NCI-H2196 treated with DMSO at 0.1 percent for 48 hours (cell line): ENCODE results near the gene POU2AF3.
"Not testable (repeated sequence)": the region's sequence is repeated elsewhere in the genome, so short reads cannot be mapped to it uniquely, and the experiment has no call there.

Experiments
- DNase-seq: peaks from one replicate; lab custom pipeline; 2025; ENCODE audit not compliant: unreplicated experiment; lab: John Stamatoyannopoulos, UW

The POU2AF3 gene

GRCh38 chr11:111300569-111300968 is 2.2 kb downstream of the POU2AF3 start:
- DNase-seq, result no peak

DNA sequence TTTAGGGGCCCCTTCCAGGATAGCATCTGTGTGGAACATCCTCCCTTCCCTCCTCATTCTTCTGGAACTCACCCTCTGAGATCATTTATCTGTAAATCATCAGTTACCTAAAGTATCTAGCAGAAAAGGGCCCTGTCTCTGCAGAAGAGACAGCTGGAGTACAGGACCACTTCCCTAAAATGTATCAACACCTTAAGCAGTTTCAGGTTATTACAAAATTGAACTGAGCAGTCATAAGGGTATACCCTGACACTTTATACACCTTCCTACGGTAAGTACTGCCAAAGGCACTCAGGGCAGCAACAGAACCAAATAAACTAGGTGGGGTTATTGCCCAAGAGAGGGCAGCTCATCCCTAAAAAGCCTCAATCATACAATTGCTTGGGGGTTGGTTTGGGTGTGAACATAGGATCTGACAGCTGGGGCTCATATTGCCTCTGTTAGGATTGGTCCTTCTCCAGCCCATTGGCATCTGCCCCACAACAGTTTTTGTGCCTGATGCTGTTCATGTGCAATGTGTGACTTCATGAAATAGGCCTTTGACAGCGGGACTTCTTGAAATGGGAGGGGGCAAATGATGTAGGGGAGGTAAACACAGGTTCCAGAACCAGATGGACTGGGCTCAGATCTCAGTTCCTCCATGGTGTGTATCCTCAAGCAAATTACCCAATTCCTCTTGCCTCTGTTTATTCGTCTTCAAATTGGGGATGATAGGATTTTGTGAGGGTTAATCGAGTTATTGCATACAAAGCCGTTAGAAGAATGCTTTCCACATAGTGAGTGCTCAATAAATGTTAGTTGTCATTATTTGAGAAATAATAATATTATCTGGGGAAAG is 2.9 kb downstream of the POU2AF3 start:
- peak; percentile 58 for DNase-seq

GRCh38 chr11:111301842-111302118 is 3.4 kb downstream of the POU2AF3 start:
- no peak for DNase-seq

GRCh38 chr11:111302298-111302697 is 4.0 kb downstream of the POU2AF3 start:
- no peak for DNase-seq

DNA sequence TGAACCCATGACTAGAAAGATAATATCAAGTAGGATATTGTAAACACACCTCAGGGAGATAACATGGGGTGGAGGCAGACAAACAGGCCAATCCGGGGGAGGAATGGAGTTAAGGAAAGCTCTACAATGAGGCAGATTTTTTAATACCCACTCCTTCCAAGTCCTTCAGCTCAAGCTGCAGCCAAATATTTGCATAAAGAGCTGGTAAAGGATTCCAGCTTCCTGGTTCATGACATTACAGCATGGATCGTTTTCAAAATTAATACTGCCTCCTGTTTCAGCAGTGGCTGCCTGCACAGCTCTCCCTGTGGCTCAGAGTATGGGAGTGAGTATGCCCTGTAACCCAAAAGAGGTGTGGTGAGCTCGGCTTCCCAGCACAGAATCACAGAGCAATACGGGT is 5.1 kb downstream of the POU2AF3 start:
- peak; percentile 93 for DNase-seq

- DNase-seq, result no peak
Observed at GRCh38 chr11:111305162-111305802, 6.9 kb downstream of the POU2AF3 start.

DNA sequence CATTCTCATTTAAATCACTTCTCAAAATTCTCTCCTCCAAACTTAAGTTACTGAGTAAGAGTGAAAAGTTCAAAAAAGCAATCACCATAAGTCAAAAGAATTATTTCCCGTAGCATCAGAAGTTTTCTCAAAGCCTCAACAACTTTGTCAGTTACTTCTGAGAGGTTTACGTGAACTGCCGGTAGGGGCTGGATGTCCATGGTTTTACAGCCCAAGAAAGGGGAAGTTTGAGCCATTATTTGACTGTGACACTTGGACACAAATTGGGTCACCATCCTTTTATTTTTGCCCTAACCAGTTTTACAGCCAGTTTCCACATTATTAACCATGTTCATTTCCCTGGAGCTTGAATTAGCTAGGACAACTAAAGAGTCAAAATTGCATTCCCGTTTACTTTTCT is 7.5 kb downstream of the POU2AF3 start:
- DNase-seq, result no peak

- no peak for DNase-seq
Observed at GRCh38 chr11:111306321-111306720, 8.0 kb downstream of the POU2AF3 start.

DNA sequence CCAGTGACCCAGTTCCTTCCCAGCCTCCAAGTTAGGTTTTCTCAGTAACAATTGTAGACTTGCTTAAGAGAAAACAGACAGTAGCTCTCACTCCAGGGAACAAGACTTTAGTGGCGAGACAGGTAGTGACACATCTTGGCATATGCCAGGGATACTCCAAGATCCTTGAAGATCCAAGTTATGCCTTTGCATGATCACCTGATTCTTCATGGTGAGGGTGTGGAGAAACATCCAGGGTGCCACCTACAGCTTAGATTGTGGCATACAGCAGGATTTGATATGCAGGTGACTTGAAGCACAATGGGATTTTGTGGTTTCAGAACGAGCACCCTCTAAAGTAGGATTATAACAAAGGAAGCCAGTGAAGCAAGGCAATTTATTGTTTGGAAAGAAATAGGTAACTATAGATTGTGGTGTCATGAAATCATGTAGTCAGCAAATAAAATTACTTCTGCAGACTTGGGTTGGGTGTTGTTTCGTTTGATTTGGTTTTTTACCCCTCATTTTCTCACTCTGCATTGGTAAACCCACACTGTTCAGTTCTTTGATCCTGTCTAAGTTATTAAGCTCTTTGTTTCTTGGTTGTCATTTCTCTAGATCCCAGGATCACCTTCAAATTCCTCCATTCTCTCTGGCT is 9.2 kb downstream of the POU2AF3 start:
- DNase-seq, result peak; percentile 68

DNA sequence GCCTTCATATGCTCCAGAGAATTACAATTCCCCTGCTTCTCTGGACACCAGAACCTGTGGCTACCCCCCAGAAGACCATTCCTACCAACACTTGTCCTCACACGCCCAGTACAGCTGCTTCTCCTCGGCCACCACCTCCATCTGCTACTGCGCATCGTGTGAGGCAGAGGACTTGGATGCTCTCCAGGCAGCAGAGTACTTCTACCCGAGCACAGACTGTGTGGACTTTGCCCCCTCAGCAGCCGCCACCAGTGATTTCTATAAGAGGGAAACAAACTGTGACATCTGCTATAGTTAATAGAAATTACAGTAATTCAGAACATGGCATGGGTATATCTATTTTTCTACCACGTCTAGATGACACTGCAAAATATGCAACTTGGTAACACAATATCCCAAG is 9.8 kb downstream of the POU2AF3 start:
- peak; percentile 80 for DNase-seq

GRCh38 chr11:111309215-111309915 is 11.0 kb downstream of the POU2AF3 start:
- DNase-seq, result no peak

GRCh38 chr11:111310088-111310487 is 11.7 kb downstream of the POU2AF3 start:
- peak; percentile 44 for DNase-seq

GRCh38 chr11:111310723-111311122 is 12.4 kb downstream of the POU2AF3 start:
- no peak for DNase-seq

DNA sequence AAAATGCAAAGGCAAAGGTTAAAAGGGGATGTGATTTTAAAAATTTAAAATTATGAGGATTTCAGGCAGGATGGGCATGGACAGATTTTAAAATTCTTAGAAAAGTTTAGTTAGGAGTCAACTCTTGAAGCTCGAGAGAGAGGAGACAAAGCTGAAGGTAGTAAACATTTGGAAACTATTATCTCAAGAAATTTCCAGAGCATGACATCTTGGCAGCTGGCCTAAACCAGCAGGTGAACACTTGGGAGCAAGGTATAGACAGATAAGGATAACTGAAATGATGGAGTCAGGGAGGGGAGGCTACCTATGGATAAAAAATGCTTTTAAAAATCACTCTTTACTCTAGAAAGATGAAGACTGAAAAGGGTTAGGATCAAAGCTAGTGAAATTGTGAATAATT is 13.7 kb downstream of the POU2AF3 start:
- no peak for DNase-seq

DNA sequence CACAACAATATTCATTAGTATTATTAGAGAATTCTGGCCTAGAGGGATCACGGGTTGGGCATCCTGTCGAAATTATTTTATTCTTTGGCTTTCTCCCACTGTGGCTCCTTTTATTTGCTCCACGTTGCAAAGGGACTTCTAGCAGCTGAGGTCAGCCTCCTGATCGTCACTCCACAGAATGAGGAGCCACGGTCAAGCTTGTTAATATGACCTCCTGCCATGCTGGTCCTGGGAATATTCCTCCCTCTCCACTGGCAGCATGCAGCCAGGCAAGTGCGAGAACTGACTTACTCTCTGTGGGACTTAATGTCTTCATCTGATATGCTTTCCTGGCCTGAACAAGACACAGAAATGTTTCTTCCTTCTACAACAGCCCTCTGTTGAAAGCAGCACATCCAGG is 20.9 kb downstream of the POU2AF3 start:
- no peak for DNase-seq

- not testable (repeated sequence) for DNase-seq
Observed at GRCh38 chr11:111320199-111320598, 21.9 kb downstream of the POU2AF3 start.

DNA sequence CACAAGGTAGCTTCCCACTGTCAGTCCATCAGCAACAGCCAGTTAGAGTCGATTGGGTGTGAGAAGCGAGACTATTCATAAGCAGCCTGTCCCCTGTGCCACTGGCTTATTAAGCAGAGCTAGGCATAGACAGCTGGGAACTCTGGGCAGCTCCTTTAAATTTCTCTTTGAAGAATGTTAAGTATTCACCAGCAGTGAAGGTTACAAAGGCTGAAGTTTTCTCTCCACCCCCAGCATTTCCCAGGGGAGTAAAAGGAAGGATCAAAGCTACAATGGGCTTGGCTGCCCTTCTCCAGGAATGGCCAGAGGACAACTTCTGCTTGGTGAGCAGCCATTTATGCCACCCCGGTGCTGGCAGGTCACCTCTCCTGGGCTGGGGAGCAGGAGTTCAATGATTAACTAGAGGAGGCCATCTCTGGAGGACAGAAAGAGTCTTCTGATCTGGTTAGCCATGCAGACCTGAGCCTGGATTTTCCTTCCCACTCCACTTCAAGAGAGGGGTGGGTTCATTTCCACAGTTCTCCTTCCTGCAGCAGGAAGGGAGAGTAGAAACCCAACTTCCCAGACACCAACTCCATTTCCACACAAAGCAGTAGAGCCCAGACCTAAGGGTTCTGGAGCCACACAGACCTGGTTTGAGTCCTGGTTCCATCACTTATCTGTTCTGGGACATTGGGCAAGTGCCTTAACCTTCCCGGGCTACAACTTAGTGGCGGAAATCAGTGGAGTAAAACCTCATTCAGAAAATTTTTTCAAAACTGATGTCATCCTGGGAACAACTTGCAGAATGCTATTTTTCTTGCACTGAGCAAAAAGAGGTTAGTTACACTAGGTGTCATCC is 22.6 kb downstream of the POU2AF3 start:
- no peak for DNase-seq

GRCh38 chr11:111322534-111322933 is 24.2 kb downstream of the POU2AF3 start:
- peak; percentile 52 for DNase-seq

DNA sequence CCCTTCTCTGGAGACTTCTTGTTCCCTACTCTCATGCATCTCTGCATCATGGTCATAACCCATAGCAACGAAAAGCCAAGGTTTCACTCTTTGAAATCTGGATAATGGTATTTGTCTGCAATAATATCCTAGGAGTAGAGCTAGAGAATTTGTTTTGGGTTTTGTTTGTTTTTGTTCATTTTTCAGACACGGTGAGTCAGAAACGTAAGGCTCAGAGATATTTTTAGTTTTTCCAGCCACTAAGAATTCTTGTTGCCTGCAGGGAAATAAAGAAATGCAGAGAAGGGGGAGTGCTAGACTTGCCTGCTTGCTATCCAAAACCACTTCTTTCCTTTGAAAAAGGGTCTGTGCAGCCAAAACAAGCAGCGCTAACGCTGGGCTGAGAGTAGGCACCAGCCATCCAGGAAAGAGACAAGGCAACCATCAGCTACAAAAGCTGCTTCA is 26.0 kb downstream of the POU2AF3 start:
- no peak for DNase-seq

DNA sequence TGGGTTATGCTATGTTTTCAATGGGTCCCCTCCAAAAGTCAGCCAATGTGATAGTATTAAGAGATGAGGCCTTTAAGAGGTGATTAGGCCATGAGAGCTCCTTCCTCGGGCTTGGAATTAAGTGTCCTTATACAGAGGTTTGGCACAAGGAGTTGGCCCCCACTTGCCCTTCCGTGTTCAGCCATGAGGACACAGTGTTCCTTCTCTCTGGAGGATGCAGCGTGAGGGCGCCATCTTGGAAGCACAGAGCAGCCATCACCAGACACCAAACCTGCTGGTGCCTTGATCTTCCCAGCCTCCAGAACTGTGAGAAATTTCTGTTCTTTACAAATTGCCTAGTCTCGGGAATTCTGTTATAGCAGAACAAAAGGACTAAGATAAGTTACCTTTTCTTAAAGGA is 26.9 kb downstream of the POU2AF3 start:
- DNase-seq, result no peak

DNA sequence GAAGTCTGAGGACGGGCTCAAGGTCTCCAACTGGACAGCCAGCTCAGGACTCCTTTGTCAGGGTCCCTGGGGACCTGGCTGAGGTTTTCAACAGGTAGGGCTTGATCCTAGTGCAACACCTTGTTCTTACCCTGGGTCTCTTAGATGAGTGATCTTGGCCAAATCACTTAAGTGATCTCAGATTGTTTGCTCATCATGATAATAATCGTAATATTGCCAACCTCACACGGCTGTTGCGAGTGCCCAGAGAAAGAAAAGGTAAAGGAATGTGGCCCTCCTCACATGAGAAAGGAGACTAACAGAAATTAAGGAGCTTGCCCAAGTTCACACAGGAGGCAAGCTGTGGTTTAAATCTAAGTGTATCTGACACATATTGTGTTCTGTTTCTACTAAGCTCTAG is 28.5 kb downstream of the POU2AF3 start:
- DNase-seq, result no peak
